ENCODE measurements around the gene CIDEA. TPM values are rescaled to one million over a fixed set of nuclear protein-coding genes. Genes with fewer than 3 reads are reported as not detected.

The CIDEA gene
- total RNA-seq, 2 donors from 2014 or later, result 56.7 TPM; not detected in 1

GRCh38 chr18:12271376-12272235 lies 17.4 kb downstream of the CIDEA start:
- Histone ChIP-seq H3K4me1 (peaks cover 5% of the 10 kb centered on the region), H3K27me3 (no peaks in the 10 kb centered on the region), H3K27ac (peak overlapping the region in 3 of 4 donors; percentile 75 to 84 (median 75)), H3K9me3 (no peaks in the 10 kb centered on the region), H3K4me3 (no peak overlapping the region), H3K36me3 (replicated peaks in 1 of 2; ENCODE audit: insufficient read depth in 1 of 2, low read depth in 2 of 2) (no peaks in the 10 kb centered on the region)
- 17 to 27% methylated on average over 33 to 50 of the region's 51 CpGs for WGBS, 2 donors
- peak; percentile 99 for ATAC-seq
- TF ChIP-seq, protein P1, sequence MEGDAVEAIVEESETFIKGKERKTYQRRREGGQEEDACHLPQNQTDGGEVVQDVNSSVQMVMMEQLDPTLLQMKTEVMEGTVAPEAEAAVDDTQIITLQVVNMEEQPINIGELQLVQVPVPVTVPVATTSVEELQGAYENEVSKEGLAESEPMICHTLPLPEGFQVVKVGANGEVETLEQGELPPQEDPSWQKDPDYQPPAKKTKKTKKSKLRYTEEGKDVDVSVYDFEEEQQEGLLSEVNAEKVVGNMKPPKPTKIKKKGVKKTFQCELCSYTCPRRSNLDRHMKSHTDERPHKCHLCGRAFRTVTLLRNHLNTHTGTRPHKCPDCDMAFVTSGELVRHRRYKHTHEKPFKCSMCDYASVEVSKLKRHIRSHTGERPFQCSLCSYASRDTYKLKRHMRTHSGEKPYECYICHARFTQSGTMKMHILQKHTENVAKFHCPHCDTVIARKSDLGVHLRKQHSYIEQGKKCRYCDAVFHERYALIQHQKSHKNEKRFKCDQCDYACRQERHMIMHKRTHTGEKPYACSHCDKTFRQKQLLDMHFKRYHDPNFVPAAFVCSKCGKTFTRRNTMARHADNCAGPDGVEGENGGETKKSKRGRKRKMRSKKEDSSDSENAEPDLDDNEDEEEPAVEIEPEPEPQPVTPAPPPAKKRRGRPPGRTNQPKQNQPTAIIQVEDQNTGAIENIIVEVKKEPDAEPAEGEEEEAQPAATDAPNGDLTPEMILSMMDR (IDR thresholded peaks at IDR 0.05), result peak; percentile 38 to 87 (median 69)
- peak in 2 of 3 donors; percentile 7 to 14 for TF ChIP-seq POLR2A (IDR thresholded peaks at IDR 0.05)
- peak; percentile 82 to 88 (median 84) for DNase-seq
- intact Hi-C loops (cut with DNase I), result no loop called here

GRCh38 chr18:12274793-12275192 lies 20.6 kb downstream of the CIDEA start:
- TF ChIP-seq, protein P1 (IDR thresholded peaks at IDR 0.05), result no peak
- TF ChIP-seq POLR2A (IDR thresholded peaks at IDR 0.05), result no peak
- Histone ChIP-seq H3K27me3 (no peaks in the 10 kb centered on the region), H3K36me3 (replicated peaks in 1 of 2; ENCODE audit: insufficient read depth in 1 of 2, low read depth in 2 of 2) (no peaks in the 10 kb centered on the region), H3K27ac (no peak overlapping the region), H3K4me3 (no peak overlapping the region), H3K9me3 (no peaks in the 10 kb centered on the region), H3K4me1 (peaks cover 5% of the 10 kb centered on the region)
- 92 to 100% methylated on average over 4 of the region's 4 CpGs for WGBS, 2 donors
- DNase-seq, result no peak
- ATAC-seq, result no peak
- intact Hi-C loops (cut with DNase I), result no loop called here

DNA sequence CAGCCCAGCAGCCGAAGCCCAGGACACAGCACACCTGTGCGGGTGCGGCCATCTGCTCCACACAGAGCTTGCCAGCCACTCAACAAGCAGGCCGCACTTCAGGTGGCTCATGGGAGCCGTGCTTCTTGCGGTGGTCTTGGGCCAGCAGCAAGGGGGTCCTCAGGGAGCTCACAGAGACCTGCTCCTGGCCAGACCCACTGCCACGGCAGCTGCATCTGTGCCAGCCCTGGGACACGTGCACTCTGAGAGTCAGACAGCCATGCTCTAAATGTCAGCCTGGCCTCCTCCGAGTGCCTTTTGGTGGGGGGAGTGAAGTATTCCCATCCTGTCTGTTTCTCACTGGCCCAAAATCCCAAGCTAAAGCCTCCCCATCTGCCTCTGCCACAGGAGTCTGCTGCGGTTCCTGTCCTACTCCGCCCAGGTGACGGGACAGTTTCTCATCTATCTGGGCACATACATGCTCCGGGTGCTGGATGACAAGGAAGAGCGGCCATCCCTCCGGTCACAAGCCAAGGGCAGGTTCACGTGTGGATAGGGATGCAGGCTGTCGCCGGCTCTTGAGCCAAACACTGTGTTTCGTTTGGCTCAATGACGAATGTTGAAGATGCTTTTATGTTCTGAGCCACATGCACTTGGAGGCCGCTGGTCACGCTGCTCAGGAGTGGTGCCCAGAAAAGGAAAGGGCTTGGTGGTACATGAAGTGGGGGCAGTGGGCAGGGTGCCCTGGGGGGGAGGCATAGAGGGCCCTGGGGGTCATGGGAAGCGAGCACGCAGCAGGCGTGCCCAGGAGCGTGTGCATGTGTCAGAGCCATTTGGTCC lies 22.8 kb downstream of the CIDEA start:
- DNase-seq (no peak), ATAC-seq (no peak)
- Histone ChIP-seq H3K27me3 (no peaks in the 10 kb centered on the region), H3K36me3 (replicated peaks in 1 of 2; ENCODE audit: insufficient read depth in 1 of 2, low read depth in 2 of 2) (no peaks in the 10 kb centered on the region), H3K9me3 (no peaks in the 10 kb centered on the region), H3K27ac (no peak overlapping the region), H3K4me3 (no peak overlapping the region), H3K4me1 (no peaks in the 10 kb centered on the region)
- intact Hi-C loops (cut with DNase I), result no loop called here
- WGBS, 2 donors, result 90 to 94% methylated on average over 13 to 26 of the region's 26 CpGs
- TF ChIP-seq, protein P1 (IDR thresholded peaks at IDR 0.05), result no peak
- TF ChIP-seq POLR2A (IDR thresholded peaks at IDR 0.05), result no peak

DNA sequence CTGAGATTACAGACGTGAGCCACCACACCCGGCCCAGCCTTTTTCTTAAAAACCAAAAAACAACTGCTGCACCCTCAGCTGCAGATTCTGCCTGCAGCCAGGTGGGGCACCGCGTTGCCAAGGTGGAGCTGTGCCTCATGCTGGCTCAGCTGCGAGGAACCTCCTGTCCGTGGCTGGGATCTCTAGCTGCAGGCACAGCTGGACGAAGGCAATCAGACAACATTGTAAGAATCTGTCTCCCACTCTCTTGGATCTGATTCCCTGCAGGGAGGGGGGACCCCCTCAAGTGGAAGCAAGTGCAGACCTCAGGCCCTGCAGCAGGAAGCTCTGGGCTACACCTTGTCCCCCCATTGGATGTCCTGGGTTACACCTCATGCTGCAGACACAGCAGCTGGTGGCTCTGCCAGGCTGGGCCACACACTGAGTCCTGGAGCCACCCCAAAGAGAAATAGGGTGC lies 24.1 kb downstream of the CIDEA start:
- H3K36me3 ChIP-seq (replicated peaks in 1 of 2; ENCODE audit: insufficient read depth in 1 of 2, low read depth in 2 of 2), result no peaks in the 10 kb centered on the region
- peak overlapping the region in 2 of 4 donors; percentile 16 to 64 for H3K27ac ChIP-seq
- no peaks in the 10 kb centered on the region for H3K27me3 ChIP-seq
- no peak for TF ChIP-seq POLR2A (IDR thresholded peaks at IDR 0.05)
- TF ChIP-seq, protein P1 (IDR thresholded peaks at IDR 0.05), result no peak
- no peak overlapping the region for H3K4me3 ChIP-seq
- 52 to 69% methylated on average over 2 to 7 of the region's 7 CpGs for whole genome bisulfite sequencing, 2 donors
- no peaks in the 10 kb centered on the region for H3K9me3 ChIP-seq
- ATAC-seq (no peak), DNase-seq (no peak)
- no peaks in the 10 kb centered on the region for H3K4me1 ChIP-seq
- intact Hi-C loops (cut with DNase I), result no loop called here

Data from body of pancreas (tissue), 4 donors.